NCI-H2227 treated with DMSO at 0.1 percent for 48 hours (cell line): ENCODE measurements around the gene SEC22B.
"Not testable (repeated sequence)": the region's sequence is repeated elsewhere in the genome, so short reads cannot be mapped to it uniquely, and the experiment has no call there.

Source experiments
- DNase-seq: peaks from one replicate; lab custom pipeline; 2025; lab: John Stamatoyannopoulos, UW

SEC22B gene

DNA sequence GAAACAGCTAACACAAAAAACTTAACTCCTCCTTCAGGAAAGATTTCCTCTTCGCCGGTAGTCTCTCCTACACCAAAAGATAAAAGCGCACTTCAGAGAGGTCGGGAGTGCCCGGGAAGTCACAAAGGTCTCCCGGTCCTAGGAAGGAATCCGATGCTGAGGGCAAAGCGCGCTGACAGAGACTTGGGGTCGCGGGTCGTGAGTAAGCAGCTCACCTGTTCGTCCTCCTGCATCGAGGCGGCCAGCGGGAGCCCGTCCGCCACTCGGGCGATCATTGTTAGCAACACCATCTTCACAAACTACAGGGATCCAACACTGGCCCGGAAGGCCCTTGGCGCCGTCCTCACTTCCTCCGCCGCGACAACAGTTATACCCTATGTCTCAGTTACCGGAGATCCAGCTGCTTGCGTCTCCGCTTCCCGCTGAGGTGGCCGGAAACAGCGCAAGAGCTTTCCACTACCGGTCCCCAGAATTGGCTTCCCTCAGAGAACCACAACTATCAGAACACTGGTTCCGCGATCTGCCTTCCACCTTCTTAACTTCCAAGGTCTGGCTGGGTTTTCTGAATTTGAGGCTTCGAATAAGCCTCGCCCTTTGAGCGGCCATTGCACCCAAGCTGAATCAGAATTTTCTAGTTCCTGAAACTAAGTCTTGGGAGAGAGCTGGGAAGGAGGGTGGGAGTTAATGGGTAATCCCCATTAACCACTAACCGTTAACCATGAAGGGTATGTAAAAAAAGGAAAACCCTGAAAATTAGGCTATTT lies at the start of gene SEC22B:
SEC22B (minus strand) TSS at position 429 of the 764 bp plus-strand sequence; CDS start at position 290, 139 bp downstream.
- DNase-seq = peak; percentile 93

DNA sequence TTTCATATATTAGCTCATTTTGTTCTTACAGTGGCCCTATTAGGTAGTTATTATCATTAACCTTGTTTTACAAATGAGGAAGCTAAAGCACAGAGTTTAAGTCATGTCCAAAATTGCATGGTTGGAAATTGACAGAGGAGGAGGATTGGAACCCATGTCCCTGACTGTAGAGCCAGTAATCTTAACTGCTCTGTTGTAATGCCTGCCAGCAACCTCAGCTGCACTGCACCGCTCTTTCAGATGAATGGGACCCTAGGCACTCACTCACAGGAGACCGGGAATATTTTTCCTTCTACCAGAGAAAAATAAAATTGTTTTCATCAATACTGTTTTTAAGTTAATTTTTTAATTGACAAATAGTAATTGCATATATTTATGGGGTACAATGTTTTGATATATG lies 41.6 kb upstream of the SEC22B start:
- not testable (repeated sequence) for DNase-seq

- not testable (repeated sequence) for DNase-seq
Measured at GRCh38 chr1:120217175-120217929, 41.0 kb upstream of the SEC22B start.

GRCh38 chr1:120213606-120214005 lies 37.3 kb upstream of the SEC22B start:
- DNase-seq = not testable (repeated sequence)

- not testable (repeated sequence) for DNase-seq
Measured at GRCh38 chr1:120210754-120211153, 34.4 kb upstream of the SEC22B start.

DNA sequence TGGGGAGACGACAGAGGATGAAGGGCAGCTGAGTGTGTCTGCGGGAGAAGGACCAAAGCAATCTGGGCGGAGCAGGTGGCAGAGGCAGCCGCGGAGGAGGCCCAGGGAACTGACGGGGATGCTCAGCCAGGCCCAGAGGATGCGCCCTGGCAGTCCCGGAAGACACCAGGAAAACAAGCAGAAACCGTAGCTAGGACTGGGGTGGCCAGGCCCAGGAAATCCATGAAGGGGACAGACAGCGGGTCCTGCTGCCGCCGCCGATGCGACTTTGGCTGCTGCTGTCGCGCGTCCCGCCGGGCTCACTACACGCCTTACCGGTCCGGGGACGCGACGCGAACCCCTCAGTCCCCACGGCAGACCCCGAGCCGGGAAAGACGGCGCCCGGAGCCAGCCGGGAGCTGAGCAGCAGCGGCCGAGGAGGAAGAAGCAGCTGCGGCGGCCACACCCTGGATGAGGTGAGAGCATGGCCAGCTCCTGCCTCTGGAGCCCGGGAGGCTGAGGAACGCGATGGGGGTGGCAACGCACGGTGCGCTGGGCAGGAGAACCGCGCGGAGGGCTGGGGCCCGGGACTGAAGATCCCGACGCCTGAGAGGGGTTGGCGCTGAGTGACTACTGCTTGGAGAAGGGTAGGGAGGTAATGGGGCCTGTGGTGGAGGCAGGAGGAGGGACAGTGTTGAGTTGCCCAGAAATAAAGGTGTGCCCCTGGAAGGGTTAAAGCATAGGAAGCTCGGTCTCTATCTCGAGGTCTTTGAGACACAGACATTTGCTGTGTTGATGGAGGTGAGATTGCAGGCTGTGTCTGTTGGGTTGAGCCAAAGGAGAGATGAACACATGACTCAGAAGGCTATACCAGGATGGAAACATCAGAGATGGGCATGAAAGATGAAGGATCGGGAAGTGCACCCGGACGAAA lies 20.8 kb upstream of the SEC22B start:
- not testable (repeated sequence) for DNase-seq

GRCh38 chr1:120188626-120189025 lies 12.3 kb upstream of the SEC22B start:
- not testable (repeated sequence) for DNase-seq

- DNase-seq = not testable (repeated sequence)
Measured at GRCh38 chr1:120182176-120182707, 5.9 kb upstream of the SEC22B start.

GRCh38 chr1:120179811-120180690 lies 3.7 kb upstream of the SEC22B start:
- peak; percentile 25 for DNase-seq

DNA sequence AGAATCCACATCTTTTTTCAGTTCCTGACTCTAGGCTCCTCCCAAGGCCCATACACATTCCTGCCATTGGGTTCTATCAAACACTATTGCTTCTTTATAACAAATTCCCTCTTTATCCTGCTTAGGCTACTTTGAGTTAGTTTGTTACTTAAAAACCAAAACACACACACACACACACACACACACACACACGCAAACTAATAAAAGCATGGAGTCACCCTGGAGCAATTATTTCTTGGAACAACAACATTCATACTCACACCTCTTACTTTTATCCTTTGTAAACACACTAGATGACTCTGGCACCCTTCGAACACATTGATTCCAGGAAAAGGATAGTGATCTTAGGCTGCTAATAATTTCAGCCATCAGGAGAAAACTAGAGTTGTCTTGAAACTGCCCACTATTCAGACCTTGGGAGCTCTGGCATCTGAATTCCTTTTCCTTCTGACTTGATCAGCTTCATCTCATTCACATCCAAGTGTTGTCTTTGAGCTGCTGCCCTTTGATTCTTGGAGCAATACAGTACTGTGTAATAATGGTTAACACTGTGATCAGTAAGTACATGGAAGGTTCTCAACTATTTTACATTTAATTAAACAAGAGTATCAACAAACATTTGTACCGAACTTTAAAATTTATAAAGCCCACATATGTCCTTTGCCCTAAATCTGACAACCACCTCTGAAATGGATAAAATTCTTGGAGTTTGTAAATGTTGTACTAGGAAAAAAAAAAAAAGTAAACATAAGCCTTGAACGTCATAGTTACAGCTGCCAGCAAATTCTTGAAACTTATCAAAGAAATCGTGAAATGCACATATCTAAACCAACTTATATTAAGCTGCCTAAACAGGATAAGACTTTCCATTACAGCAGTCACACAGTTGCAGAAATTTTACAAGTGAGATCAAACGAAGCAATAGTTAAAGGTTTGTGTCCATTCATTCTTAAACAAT lies 2.8 kb upstream of the SEC22B start:
- DNase-seq = peak; percentile 8

- DNase-seq = not testable (repeated sequence)
Measured at GRCh38 chr1:120178058-120178457, 1.7 kb upstream of the SEC22B start.

- not testable (repeated sequence) for DNase-seq
Measured at GRCh38 chr1:120175688-120176087, 632 bp downstream of the SEC22B start.

DNA sequence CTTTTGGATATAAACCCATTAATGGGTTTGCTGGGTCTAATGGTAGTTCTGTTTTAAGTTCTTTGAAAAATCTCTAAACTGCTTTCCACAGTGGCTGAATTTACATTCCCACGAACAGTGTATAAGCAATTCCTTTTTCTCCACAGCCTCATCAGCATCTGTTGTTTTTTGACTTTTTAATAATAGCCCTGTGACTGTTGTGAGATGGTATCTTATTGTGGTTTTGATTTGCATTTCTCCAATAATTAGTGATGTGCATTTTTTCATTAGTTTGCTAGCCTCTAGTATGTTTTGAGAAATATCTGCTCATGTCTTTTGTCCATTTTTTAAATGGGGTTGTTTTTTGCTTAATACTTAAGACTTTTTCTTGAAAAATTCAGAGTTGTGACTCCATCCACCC lies 11.6 kb downstream of the SEC22B start:
- DNase-seq = not testable (repeated sequence)

DNA sequence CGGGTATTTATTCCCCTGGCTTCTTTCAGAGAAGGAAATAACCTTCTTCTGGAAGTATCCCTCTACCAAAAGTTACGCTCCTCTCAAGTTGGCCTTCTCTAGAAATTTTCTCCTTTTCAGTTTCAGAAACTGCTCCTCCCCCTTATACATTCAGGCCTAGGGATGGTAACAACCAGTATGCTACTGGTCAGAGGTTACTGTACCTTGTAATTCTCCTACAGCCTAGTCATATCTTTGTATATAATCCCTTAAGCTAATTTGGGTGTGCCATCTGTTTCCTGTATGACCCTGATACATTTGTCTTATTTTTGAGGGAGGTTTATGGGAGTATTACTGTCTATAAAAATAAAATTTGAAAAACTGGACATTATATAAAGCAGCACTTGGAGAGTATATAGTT lies 14.3 kb downstream of the SEC22B start:
- not testable (repeated sequence) for DNase-seq

DNA sequence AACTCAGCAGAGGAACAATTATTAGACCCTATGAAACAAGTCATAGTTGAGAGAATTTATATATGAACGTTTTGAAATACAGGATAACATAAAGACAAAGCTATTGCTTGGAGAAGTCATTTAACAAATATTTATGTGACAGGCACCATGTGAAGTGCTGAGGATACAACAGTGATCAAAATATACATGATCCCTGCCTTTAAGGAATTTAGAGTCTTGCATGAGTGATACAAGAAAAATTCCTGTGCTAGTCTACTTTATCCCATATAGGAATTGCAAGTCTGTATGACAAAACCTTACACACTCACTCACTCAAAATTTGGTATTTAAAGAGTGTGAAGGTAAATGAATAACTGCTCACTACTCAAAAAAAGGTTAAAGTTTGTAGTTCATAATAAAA lies 17.8 kb downstream of the SEC22B start:
- DNase-seq = not testable (repeated sequence)

GRCh38 chr1:120158086-120158485 lies 18.2 kb downstream of the SEC22B start:
- not testable (repeated sequence) for DNase-seq

DNA sequence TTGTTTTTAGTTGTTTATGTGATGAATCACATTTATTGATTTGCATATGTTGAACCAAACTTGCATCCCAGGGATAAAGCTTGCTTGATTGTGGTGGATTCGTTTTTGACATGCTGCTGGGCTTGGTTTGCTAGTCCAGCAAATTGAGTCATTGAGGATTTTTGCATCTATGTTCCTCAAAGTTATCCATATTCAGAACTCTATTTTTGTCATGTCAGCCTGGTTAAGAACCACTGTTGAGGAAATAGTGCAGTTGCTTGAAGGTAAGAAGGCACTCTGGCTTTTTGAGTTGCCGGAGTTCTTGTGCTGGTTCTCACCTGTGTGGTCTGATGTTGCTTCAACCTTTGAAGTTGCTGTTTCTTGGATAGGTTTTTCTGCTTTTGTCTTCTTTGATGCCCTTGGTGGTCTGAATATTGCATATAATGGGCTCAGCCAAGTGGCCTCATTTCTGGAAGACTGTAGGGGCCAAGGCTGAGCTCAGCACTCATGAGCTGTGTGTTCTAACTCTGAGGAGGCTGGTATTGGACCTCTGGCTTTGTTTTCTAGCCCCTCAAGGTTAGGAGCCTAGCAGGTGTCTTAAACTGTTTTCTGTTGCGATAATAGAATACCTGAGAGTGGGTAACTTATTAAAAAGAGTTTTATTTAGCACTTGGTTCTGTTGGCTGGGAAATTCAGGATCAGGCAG lies 26.0 kb downstream of the SEC22B start:
- DNase-seq = not testable (repeated sequence)

DNA sequence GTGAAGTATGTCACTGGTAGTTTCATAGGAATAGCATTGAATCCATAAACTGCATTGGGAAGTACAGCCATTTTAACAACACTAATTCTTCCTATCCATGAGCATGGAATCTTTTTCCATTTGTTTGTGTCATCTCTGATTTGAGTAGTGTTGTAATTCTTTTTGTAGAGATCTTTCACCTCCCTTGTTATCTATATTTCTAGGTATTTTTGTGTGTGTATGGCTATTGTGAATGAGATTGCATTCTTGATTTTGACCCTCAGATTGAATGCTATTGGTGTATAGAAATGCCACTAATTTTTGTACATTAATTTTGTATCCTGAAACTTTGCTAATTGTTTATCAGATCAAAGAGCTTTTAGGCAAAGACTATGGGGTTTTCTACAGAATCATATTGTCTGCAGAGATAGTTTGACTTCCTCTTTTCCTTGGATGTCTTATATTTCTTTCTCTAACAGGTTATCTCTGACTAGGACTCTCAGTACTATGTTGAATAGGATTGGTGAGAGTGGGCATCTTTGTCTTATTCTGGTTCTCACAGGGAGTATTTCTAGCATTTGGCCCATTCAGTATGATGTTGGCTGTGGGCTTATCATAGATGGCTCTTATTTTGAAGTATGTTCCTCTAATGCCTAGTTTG lies 26.8 kb downstream of the SEC22B start:
- DNase-seq = not testable (repeated sequence)
